GM19395 (cell line): ENCODE results near the gene FAM9C.
"Not testable (repeated sequence)": the region's sequence is repeated elsewhere in the genome, so short reads cannot be mapped to it uniquely, and the experiment has no call there.

Experiments used
- ATAC-seq: cut with Tn5 transposase; IDR thresholded peaks from one replicate; pipeline ENCODE4 v1.9.1; 2021; ENCODE audit warnings: mild to moderate bottlenecking, moderate library complexity; ENCODE audit not compliant: unreplicated experiment

FAM9C gene

GRCh38 chrX:13044441-13044840 lies at the start of gene FAM9C:
FAM9C (minus strand) TSS chrX:13044620; CDS start chrX:13043789, 831 bp downstream.
- ATAC-seq: no peak

GRCh38 chrX:13093529-13094140 lies 49.2 kb upstream of the FAM9C start:
- ATAC-seq: no peak

DNA sequence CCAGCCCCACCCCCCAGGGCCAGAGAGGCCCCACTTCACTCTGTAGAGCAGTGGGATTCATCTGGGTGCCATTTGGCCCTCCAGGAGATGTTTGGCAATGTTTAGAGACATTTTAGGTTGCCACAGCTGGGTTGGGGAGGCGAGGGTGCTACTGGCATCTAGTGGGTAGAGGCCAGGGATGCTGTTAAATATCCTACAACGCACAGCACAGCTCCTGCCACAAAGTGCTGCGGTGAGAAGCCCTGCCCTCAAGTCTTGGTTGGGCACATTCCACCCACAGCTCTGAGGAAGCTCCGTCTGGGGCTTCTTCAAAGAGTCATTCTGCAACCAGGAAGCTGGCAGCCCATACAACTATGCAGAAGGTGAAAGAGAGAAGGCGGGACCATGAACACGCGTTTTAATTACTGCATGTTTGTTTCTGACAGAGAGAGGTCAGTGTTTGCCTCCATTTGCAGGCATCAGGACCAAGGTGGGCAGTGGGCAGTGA lies 48.1 kb upstream of the FAM9C start:
- peak; percentile 66 for ATAC-seq

DNA sequence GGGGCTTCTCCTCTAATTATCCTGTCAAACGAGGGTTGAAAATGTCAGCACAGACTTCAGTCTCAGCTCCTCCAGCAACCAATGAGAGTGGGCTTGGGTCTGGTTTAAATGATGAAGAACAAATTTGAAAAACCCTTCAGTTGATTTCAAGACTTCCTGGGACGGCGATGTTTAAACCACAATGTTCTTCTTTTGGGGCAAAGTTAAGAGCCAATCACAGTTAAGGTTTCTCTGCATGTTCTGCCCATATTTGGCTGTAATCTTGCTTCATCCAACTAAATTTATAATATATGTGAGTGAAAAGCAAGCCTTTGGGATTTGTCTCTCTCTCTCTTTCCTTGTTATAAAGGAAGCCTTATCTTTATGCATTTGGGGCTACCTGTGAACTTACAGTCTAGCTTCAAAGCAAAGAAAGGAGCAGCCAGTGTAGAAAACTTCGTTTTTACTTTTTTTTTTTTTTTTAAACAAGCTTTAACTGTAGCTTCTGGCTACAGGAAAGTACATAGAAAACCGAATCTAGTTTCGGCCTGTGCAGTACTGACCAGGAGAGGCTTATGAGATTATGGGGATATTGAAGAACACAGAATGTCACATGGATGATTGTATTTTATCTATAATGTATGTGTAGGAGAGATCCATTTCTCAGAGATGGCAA lies 46.8 kb upstream of the FAM9C start:
- ATAC-seq: no peak

DNA sequence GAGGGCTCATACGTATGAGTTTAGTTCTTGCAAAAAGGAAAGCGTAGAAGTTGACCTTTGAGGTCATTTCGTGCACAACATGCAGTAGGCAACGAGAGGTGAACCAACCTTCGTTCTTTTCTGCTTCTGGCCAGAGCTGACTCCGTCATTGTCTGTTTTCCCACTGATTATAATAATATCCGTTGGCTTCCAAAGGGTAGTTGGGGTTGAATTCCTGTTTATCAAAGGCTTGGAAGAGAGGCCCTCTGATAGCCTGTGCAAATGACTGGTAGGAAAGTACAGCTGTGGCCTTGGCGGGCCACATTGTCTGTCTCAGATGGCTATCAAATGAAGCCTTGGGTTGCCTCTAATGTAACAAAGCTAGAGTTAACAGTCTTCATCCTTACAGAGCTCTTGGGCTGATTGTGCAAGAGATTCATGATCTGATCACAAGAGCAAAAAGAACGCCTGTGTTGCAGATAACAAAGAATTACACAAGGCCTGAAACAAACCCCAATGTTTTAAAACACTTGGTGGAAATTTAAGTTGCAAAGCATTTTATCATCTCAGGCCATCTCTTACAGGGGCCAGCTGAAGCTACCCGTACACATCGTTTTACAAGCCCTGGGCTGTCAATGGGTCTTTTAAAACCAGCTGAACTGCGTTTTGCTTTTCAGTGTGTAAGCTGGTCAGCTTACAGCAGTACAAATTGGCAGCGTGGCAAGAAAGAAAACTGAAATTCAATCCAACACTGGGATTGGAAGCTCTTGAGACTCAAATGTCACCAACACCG lies 46.1 kb upstream of the FAM9C start:
- ATAC-seq: no peak

DNA sequence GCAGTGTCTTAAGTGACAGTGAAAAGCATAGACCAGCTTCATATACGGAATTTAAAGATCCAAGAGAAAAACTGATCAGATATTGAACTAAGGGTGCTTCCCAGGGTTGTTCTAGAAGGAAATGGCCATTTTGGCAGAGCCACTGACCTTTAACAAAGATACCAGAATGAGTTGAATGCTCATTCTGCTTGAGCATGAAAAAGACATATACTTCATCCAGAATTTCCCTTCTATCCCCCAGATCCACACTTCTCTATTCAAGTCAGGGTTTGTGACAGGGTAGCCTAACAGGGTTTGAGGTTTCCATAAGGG lies 45.6 kb upstream of the FAM9C start:
- no peak for ATAC-seq

DNA sequence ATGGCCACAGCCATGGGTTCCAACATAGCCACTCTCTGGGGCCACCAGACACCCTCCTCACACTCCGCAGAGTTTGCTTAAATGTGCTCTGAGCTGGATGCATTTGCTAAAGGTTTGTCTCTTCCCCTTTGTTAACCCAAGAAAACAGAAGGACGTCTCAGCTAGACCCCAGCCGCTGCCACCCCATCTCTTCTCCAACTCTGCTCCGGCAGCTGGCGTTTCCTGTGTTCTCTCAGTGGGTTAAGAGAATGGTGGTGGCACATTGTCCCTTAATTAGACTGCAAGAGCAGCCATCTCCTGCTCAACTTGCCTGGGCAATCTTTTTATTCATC lies 43.7 kb upstream of the FAM9C start:
- no peak for ATAC-seq

- peak; percentile 89 for ATAC-seq
These were observed 43.1 kb upstream of the FAM9C start for GRCh38 chrX:13087322-13088155.

DNA sequence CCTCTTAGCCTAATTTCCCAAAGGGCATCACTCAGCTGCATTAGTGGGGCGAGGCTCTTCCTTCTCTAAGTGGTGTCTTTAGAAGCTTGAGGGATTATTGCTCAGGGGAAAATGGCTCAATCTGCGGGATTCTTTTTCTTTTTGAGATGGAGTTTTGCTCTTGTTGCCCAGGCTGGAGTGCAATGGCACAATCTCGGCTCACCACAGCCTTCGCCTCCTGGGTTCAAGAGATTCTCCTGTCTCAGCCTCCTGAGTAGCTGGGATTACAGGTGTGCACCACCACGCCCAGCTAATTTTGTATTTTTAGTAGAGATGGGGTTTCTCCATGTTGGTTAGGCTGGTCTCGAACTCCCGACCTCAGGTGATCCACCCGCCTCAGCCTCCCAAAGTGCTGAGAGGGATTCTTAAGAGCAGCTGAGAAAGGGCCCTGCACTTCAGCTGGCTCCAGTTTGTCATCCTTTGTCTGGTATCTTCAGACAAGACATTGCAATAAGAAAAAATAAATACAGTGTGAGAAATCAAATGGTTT lies 42.4 kb upstream of the FAM9C start:
- ATAC-seq: not testable (repeated sequence)

GRCh38 chrX:13086076-13086475 lies 41.7 kb upstream of the FAM9C start:
- no peak for ATAC-seq

- ATAC-seq: no peak
These were observed 41.1 kb upstream of the FAM9C start for GRCh38 chrX:13085526-13085925.

DNA sequence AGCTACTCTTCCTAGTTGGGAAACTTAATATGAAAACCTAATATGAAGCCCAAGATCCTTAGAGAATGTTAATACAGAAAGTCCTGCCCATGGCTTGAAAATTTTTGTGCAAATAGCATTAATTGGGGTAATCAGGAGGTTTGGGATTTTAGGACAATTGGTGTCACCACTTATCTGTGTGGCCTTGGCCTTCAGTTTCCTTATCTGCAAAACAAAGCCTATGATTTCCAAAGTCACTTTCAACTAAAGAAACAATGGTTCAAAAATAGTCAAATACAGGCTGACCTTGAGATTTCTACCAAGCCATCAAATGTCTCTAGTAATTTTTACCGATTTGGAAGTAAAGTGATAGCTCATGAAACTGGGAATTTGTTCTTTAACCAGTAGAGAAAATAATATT lies 40.2 kb upstream of the FAM9C start:
- ATAC-seq: no peak

DNA sequence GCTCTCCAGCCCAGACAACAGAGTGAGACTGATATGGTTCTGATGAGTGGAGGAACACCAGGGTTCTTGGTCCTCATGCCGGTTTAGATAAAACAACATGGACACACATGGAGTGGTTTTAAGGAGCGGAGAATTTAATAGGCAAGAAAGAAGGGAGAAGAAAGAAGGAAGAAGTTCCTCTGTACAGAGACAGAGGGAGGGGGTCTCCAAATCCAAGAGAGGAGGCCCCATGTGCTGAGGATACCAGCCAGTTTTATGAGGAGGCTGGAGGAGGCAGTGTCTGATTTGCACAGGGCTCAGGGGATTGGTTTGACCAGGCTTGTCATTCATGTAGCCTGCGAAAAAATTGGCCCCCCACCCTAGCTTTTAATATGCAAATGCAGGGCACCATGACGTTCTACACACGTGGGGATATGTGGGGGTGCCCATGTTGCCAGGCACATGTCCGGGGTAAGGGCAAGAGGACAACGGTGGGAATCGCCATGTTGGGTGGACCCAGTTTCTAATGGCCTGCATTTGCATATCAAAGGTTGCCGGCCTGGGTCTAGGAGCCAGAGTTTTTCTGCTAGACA lies 39.4 kb upstream of the FAM9C start:
- not testable (repeated sequence) for ATAC-seq

- ATAC-seq: no peak
These were observed 38.0 kb upstream of the FAM9C start for GRCh38 chrX:13082206-13083065.

- ATAC-seq: peak; percentile 67
These were observed 37.2 kb upstream of the FAM9C start for GRCh38 chrX:13081395-13082205.

GRCh38 chrX:13080128-13080795 lies 35.8 kb upstream of the FAM9C start:
- no peak for ATAC-seq

- ATAC-seq: no peak
These were observed 34.5 kb upstream of the FAM9C start for GRCh38 chrX:13078739-13079444.

DNA sequence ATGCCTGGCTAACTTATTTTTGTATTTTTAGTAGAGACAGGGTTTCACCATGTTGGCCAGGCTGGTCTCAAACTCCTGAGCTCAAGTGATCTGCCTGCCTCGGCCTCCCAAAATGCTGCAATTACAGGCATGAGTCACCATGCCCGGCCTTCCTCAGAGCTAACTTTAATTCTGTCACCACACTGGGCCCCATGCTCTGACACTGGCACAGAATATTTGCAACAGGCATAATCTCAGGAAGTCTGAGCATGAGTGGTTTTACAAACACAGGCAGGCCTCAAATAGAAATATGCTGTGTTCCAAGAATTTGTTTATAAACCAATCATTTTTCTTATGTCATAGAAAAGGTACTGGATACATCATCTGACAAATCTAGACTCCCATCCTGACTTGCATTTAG lies 32.7 kb upstream of the FAM9C start:
- no peak for ATAC-seq
